Osteocyte (in vitro differentiated cells): ENCODE results near the gene MYADML2. TPM values are rescaled to one million over a fixed set of nuclear protein-coding genes. Genes with fewer than 3 reads are reported as not detected.

ENCODE experiments used
- DNase-seq: peaks from one replicate; pipeline ENCODE4 v3.0.0; 2021; ENCODE audit warnings: mixed read lengths; ENCODE audit not compliant: unreplicated experiment; ENCODE audit errors: extremely low spot score
- H3K27ac Mint-ChIP-seq: one replicate; pipeline ENCODE4 v1.8.0; 2021; ENCODE audit warnings: mild to moderate bottlenecking, mixed read lengths; ENCODE audit not compliant: unreplicated experiment
- H3K27me3 Mint-ChIP-seq: one replicate; pipeline ENCODE4 v1.8.0; 2021; ENCODE audit warnings: mixed read lengths; ENCODE audit not compliant: unreplicated experiment
- H3K36me3 Mint-ChIP-seq: one replicate; pipeline ENCODE4 v1.8.0; 2021; ENCODE audit warnings: mixed read lengths; ENCODE audit not compliant: unreplicated experiment
- H3K4me1 Mint-ChIP-seq: one replicate; pipeline ENCODE4 v1.8.0; 2021; ENCODE audit warnings: mixed read lengths; ENCODE audit not compliant: unreplicated experiment
- H3K4me3 Mint-ChIP-seq: one replicate; pipeline ENCODE4 v1.8.0; 2021; ENCODE audit warnings: mild to moderate bottlenecking, moderate library complexity, mixed read lengths; ENCODE audit not compliant: unreplicated experiment
- H3K9me3 Mint-ChIP-seq: one replicate; pipeline ENCODE4 v1.8.0; 2021; ENCODE audit warnings: mixed read lengths; ENCODE audit not compliant: unreplicated experiment
- total RNA-seq: library from RNA; stranded (reverse); gene quantifications from 2 replicates; pipeline ENCODE4 v1.2.1, GENCODE V29; 2021
- TF ChIP-seq, protein P1 (sequence below): fragments of 200-600 bp; sonication (generic); IDR thresholded peaks from 2 replicates; pipeline ENCODE4 v1.5.0; 2021; ENCODE audit warnings: antibody characterized with exemption, mild to moderate bottlenecking, moderate library complexity

The MYADML2 gene
- total RNA-seq, 1 donor from 2014 or later, result not detected

DNA sequence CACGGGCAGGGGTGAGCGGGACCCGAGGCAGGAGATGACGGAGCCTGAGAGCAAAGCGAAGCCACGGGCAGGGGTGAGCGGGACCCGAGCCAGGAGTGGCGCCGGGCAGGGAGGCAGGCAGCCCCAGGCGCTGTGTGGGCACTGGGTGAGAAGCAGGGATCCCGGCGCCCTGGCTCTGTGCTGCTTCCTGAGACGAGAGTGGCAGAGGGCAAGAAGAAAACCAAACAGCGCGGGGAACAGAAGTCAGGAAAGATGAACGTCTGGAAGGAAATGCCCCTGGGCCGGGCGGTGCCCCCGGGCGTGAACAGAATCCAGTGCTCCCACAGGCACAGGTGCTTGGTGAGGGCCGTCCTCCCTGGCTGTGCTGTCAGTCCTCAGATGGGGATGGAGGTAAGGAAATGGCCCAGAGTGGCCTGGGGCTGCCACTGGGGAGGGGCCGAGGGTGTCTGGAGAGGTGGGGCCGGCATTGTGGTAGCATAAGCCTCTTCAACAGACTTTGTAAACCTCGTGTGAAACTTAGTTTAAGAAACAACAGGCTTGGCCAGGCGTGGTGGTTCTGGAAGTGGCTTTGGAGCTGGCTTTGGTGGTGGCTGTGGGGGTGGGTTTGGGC is 40.2 kb upstream of the MYADML2 start:
- no peaks in the 10 kb centered on the region for H3K27me3 Mint-ChIP-seq
- no peak for DNase-seq
- H3K4me3 Mint-ChIP-seq, result no peak overlapping the region
- H3K4me1 Mint-ChIP-seq, result peaks cover 22% of the 10 kb centered on the region
- TF ChIP-seq, protein P1, sequence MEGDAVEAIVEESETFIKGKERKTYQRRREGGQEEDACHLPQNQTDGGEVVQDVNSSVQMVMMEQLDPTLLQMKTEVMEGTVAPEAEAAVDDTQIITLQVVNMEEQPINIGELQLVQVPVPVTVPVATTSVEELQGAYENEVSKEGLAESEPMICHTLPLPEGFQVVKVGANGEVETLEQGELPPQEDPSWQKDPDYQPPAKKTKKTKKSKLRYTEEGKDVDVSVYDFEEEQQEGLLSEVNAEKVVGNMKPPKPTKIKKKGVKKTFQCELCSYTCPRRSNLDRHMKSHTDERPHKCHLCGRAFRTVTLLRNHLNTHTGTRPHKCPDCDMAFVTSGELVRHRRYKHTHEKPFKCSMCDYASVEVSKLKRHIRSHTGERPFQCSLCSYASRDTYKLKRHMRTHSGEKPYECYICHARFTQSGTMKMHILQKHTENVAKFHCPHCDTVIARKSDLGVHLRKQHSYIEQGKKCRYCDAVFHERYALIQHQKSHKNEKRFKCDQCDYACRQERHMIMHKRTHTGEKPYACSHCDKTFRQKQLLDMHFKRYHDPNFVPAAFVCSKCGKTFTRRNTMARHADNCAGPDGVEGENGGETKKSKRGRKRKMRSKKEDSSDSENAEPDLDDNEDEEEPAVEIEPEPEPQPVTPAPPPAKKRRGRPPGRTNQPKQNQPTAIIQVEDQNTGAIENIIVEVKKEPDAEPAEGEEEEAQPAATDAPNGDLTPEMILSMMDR, result no peak
- no peaks in the 10 kb centered on the region for H3K9me3 Mint-ChIP-seq
- peaks cover 22% of the 10 kb centered on the region for H3K36me3 Mint-ChIP-seq
- no peak overlapping the region for H3K27ac Mint-ChIP-seq

GRCh38 chr17:81986606-81987005 is 39.6 kb upstream of the MYADML2 start:
- Mint-ChIP-seq H3K36me3 (peaks cover 22% of the 10 kb centered on the region), H3K4me3 (no peak overlapping the region), H3K27ac (no peak overlapping the region), H3K4me1 (peaks cover 17% of the 10 kb centered on the region), H3K27me3 (no peaks in the 10 kb centered on the region), H3K9me3 (no peaks in the 10 kb centered on the region)
- no peak for DNase-seq
- TF ChIP-seq, protein P1, result no peak

DNA sequence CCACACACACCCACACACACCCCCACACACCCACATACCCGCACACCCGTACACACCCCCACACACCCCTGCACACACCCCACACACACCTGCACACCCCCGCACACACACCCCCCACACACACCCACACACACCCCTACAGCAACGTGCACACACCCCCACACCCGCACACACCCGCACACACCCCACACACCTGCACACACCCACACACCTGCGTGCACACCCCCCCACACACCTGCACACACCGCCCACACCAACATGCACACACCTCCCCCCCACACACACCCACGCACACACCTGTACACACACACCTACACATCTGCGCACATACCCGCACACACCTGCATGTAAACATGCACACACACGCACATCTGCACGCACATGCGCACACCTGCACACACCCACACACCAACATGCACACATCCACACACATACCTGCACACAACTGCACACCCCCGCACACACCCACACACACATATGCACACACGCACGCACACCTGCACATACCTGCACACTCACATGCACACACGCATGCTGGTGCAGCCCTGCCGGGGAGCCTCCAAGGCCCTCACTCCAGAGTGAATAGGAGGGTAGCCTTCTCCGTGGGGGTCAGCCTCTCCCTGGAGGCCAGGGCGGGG is 37.9 kb upstream of the MYADML2 start:
- Mint-ChIP-seq H3K27me3 (no peaks in the 10 kb centered on the region), H3K27ac (no peak overlapping the region), H3K36me3 (peaks cover 28% of the 10 kb centered on the region), H3K4me1 (peaks cover 6% of the 10 kb centered on the region), H3K9me3 (no peaks in the 10 kb centered on the region), H3K4me3 (no peak overlapping the region)
- TF ChIP-seq, protein P1, result no peak
- no peak for DNase-seq

GRCh38 chr17:81983639-81984373 is 36.8 kb upstream of the MYADML2 start:
- TF ChIP-seq, protein P1, result no peak
- H3K27me3 Mint-ChIP-seq, result no peaks in the 10 kb centered on the region

More at GRCh38 chr17:81983639-81984373, 36.8 kb upstream of the MYADML2 start:
- H3K36me3 Mint-ChIP-seq, result peaks cover 28% of the 10 kb centered on the region
- peaks cover 12% of the 10 kb centered on the region for H3K4me1 Mint-ChIP-seq
- no peak overlapping the region for H3K27ac Mint-ChIP-seq
- DNase-seq, result no peak
- no peaks in the 10 kb centered on the region for H3K9me3 Mint-ChIP-seq
- H3K4me3 Mint-ChIP-seq, result no peak overlapping the region
